GM06990 (cell line): ENCODE data around the gene NFKB1.

ENCODE experiments used
- DNase-seq: peaks from one replicate; pipeline ENCODE4 v3.0.0-alpha.2; 2011; ENCODE audit not compliant: insufficient read length; ENCODE audit errors: extremely low read depth
- H3K27me3 ChIP-seq: replicated peaks from 2 replicates; pipeline ENCODE4 v1.6.0; 2011; ENCODE audit warnings: low read length; ENCODE audit not compliant: control insufficient read depth, insufficient read depth
- H3K36me3 ChIP-seq: 2 replicates; pipeline ENCODE4 v1.5.1; 2011; ENCODE audit warnings: low read length; ENCODE audit not compliant: control insufficient read depth, insufficient read depth
- H3K4me3 ChIP-seq: replicated peaks from 2 replicates; pipeline ENCODE4 v1.5.1; 2011; ENCODE audit warnings: low read depth, mild to moderate bottlenecking, control low read depth, low read length
- TF ChIP-seq, protein P1 (sequence below): IDR thresholded peaks from 2 replicates; pipeline ENCODE4 v1.5.1; 2011; ENCODE audit warnings: low read length, control low read depth, mild to moderate bottlenecking, inconsistent platforms; ENCODE audit not compliant: insufficient read depth, poor library complexity, severe bottlenecking

Gene NFKB1

DNA sequence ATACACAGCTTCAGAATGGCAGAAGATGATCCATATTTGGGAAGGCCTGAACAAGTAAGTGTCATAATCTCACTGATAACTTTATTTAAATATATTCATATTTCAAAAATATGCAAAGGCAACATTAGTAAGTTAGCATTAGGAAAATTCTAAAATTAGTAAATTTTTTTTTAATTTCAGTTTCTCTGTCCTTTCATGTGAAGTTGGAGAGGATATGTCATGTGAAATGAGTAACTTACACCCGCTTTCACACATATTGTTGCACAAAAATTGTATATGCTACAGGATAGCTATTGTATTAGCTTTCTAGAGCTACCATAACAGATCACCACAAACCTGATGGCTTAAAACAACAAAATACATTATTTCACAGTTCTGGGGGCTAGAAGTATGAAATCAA, 24.3 kb downstream of the NFKB1 start:
- Histone ChIP-seq H3K36me3 (peaks cover 1% of the 10 kb centered on the region), H3K27me3 (no peaks in the 10 kb centered on the region), H3K4me3 (no peak overlapping the region)
- TF ChIP-seq, protein P1, sequence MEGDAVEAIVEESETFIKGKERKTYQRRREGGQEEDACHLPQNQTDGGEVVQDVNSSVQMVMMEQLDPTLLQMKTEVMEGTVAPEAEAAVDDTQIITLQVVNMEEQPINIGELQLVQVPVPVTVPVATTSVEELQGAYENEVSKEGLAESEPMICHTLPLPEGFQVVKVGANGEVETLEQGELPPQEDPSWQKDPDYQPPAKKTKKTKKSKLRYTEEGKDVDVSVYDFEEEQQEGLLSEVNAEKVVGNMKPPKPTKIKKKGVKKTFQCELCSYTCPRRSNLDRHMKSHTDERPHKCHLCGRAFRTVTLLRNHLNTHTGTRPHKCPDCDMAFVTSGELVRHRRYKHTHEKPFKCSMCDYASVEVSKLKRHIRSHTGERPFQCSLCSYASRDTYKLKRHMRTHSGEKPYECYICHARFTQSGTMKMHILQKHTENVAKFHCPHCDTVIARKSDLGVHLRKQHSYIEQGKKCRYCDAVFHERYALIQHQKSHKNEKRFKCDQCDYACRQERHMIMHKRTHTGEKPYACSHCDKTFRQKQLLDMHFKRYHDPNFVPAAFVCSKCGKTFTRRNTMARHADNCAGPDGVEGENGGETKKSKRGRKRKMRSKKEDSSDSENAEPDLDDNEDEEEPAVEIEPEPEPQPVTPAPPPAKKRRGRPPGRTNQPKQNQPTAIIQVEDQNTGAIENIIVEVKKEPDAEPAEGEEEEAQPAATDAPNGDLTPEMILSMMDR, result no peak
- DNase-seq, result no peak

DNA sequence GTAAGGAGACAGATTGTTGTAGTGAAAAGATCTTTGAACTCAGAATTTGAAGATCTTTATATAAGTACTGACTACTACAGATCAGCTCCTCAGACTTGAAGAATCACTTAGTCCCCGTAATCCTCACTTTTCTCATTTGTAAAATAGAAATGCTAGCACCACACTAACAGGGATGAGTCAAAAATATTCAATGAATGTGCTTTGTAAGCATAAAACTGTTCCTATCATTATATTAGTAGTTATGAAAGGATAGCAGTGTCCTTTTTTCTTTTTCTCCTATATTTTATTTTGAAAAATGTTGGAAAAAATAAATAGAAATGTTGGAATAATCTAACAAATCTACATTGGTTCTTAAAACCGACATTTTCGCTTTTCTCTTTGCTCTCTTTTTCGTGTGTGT, 25.4 kb downstream of the NFKB1 start:
- Histone ChIP-seq H3K36me3 (peaks cover 1% of the 10 kb centered on the region), H3K27me3 (no peaks in the 10 kb centered on the region), H3K4me3 (no peak overlapping the region)
- TF ChIP-seq, protein P1, result no peak
- DNase-seq, result no peak

DNA sequence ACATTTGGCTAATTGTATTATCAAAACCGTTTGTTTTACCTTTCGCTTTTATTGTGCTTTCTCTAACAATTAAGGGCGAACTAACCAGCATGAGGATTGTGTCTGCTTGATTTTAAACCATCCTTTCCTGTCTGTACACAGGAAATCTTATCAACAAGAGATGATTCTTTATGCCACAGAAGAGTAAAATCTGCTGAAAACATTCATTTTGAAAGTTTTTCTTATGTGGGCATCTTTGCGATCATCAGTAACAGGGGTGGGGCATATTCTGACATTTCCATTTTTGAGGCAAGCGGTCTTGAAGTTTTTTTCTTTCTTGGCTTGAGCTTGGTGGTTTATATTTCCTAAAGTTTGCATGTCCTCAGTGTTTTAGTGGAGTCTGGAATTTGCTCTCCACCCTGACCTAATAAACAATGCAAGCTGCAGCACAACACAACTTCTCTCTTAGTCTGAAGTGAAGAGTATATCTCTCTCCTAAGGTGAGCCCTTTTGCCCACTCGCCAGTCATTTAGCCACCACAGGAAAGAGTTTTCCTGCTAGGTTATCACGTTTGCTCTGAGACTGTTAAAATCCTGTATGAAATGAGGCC, 26.6 kb downstream of the NFKB1 start:
- H3K27me3 ChIP-seq, result no peaks in the 10 kb centered on the region
- TF ChIP-seq, protein P1, result no peak
- H3K36me3 ChIP-seq, result peaks cover 1% of the 10 kb centered on the region
- DNase-seq, result no peak
- H3K4me3 ChIP-seq, result no peak overlapping the region

DNA sequence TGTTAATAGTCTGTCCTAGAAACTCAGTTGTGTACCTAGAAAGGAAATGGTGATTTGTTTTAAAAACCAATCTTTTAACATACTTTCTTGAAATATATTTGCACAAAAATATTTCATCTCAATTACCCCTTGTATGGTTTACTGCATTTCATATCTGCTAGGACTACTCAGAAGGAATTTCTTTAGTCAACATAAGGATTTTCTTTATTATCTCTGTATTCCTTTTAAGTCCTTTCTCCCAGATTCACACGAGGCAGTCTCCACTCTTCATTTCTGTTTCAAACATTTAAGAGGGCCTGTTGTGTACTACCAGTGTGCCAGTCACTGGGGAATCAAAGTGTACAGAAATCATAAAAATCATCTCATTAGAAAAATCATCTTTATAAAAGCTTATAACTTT, 28.8 kb downstream of the NFKB1 start:
- DNase-seq, result no peak
- H3K4me3 ChIP-seq, result no peak overlapping the region

DNA sequence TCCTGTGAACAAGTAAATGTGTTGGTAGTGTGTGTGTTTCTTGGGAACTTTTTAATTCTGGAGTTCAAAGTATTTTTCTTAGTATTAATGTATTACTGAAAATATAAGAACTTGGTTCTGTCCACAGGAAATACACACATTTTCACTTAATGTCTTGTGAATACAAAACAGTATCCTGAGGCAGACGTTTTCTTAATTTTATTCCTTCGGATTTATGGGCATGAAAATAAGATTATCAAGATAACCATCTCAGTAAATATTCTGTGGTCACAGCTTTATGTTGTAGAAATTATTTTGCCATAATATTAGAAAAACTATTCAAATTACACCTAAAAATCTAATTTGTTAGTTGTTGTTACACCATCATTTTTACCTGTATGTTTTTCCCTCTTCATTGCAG, 29.8 kb downstream of the NFKB1 start:
- DNase-seq, result no peak
- TF ChIP-seq, protein P1, result no peak
- Histone ChIP-seq H3K4me3 (no peak overlapping the region), H3K36me3 (no peaks in the 10 kb centered on the region; the same call in 1 of the 2 replicates), H3K27me3 (no peaks in the 10 kb centered on the region)

More for the DNA sequence above, 28.8 kb downstream of the NFKB1 start:
- Histone ChIP-seq H3K27me3 (no peaks in the 10 kb centered on the region), H3K36me3 (peaks cover 1% of the 10 kb centered on the region)
- TF ChIP-seq, protein P1, result no peak

DNA sequence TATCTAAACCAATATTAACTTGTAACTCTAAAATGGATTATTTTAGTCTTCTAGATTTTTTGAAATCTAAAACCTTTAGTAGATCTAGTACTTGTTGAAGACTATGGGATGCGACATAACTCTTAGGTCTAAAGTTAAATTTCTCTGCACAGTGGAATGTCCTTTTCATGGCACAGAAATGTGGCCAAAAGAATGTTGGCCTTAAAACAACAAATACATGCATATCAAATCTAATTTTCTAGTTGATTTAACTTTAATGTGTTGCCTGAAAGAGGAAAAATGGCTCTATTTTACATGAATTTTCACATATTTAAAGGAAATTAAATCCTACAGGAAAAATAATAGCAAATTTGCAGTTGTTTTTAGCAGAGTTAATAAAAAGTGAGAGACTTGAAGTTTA, 30.3 kb downstream of the NFKB1 start:
- Histone ChIP-seq H3K4me3 (no peak overlapping the region), H3K36me3 (no peaks in the 10 kb centered on the region; the same call in 1 of the 2 replicates), H3K27me3 (no peaks in the 10 kb centered on the region)
- DNase-seq, result no peak
- TF ChIP-seq, protein P1, result no peak
